Endothelial cell of umbilical vein (primary cell): ENCODE results near the gene COL6A3. TPM values are rescaled to one million over a fixed set of nuclear protein-coding genes. Genes with fewer than 3 reads are reported as not detected.

ENCODE experiments used
- BruUV-seq: library from RNA; stranded (reverse); fragments of 400-500 nt; replicated peaks from 2 replicates; lab custom pipeline; 2021; lab: Mats Ljungman, UMichigan
- CTCF ChIA-PET: fragments of 300-600, 350-600 bp; sonication (Branson Sonifier 250); formaldehyde crosslinking; loops from one replicate; lab custom pipeline; 2021; ENCODE audit warnings: antibody characterized with exemption, inconsistent platforms; lab: Charles Lee
- POLR2A ChIA-PET: fragments of 300-600, 350-600 bp; sonication (Branson Sonifier 250); formaldehyde crosslinking; loops from one replicate; lab custom pipeline; 2021; ENCODE audit warnings: antibody characterized with exemption, inconsistent platforms; lab: Charles Lee
- DNase-seq: peaks from one replicate; pipeline ENCODE4 v3.0.0-alpha.2; 2011; ENCODE audit warnings: low read depth, low spot score
- FAIRE-seq: peaks from 2 replicates; lab custom pipeline; 2011; peaks lifted over from hg19 to GRCh38; lab: Jason Lieb, UNC
- H2AFZ ChIP-seq: 2 replicates; pipeline ENCODE4 v1.6.0; 2012; ENCODE audit warnings: low read depth, low read length, control low read depth, inconsistent platforms
- H3K27ac ChIP-seq: 2 replicates; pipeline ENCODE4 v1.5.1; 2011; ENCODE audit warnings: low read depth, mild to moderate bottlenecking, control low read depth, low read length, moderate library complexity; ENCODE audit not compliant: insufficient read depth
- H3K27me3 ChIP-seq, 2 experiments: 2 replicates each; pipeline versions ENCODE4 v1.6.0 to v1.6.1; 2011; ENCODE audit warnings: low read length in 2 of 2, mixed read lengths in 1 of 2; ENCODE audit not compliant: control insufficient read depth in 2 of 2, insufficient read depth in 2 of 2
- H3K36me3 ChIP-seq, 2 experiments: 2 replicates in 1 of 2; 3 replicates in 1 of 2; pipeline ENCODE4 v1.5.1; 2011; ENCODE audit warnings: low read length in 2 of 2, mild to moderate bottlenecking in 1 of 2, moderate library complexity in 1 of 2; ENCODE audit not compliant: control insufficient read depth in 2 of 2, insufficient read depth in 2 of 2; ENCODE audit errors: extremely low read depth in 1 of 2
- H3K4me1 ChIP-seq: 3 replicates; pipeline ENCODE4 v1.5.1; 2011; ENCODE audit warnings: mild to moderate bottlenecking, low read length; ENCODE audit not compliant: control insufficient read depth, insufficient read depth; ENCODE audit errors: extremely low read depth
- H3K4me2 ChIP-seq: 2 replicates; pipeline ENCODE4 v1.6.1; 2011; ENCODE audit warnings: low read length, control low read depth, mixed read lengths; ENCODE audit not compliant: insufficient read depth
- H3K4me3 ChIP-seq, 3 experiments: fragments of 200-600 bp in 1 of 3; sonication (generic), shearing (Covaris generic) in 1 of 3; replicated peaks in 1 of 3; 2 replicates each; pipeline ENCODE4 v1.5.1; 2011 to 2016; ENCODE audit warnings: control low read depth in 3 of 3, low read length in 3 of 3, mild to moderate bottlenecking in 2 of 3, inconsistent platforms in 1 of 3, low read depth in 1 of 3, moderate library complexity in 1 of 3; ENCODE audit not compliant: insufficient read depth in 1 of 3
- H3K79me2 ChIP-seq: 2 replicates; pipeline ENCODE4 v1.6.0; 2012; ENCODE audit warnings: low read length, inconsistent platforms; ENCODE audit not compliant: control insufficient read depth, insufficient read depth
- H3K9ac ChIP-seq: replicated peaks from 2 replicates; pipeline ENCODE3; 2011; ENCODE audit warnings: low read length, control low read depth; ENCODE audit not compliant: insufficient read depth; ENCODE audit errors: extremely low read depth
- H3K9me1 ChIP-seq: replicated peaks from 3 replicates; pipeline ENCODE4 v1.6.0; 2011; ENCODE audit warnings: mild to moderate bottlenecking, low read length; ENCODE audit not compliant: control insufficient read depth, insufficient read depth; ENCODE audit errors: extremely low read depth
- H3K9me3 ChIP-seq: replicated peaks from 2 replicates; pipeline ENCODE4 v1.5.1; 2012; ENCODE audit warnings: low read length, inconsistent platforms; ENCODE audit not compliant: control insufficient read depth, insufficient read depth
- H4K20me1 ChIP-seq: replicated peaks from 2 replicates; pipeline ENCODE3; 2011; ENCODE audit warnings: mild to moderate bottlenecking, low read length; ENCODE audit not compliant: control insufficient read depth, insufficient read depth; ENCODE audit errors: extremely low read depth
- CTCF ChIP-seq, 2 donors: IDR thresholded peaks; 1 replicate in 1 of 2; 2 replicates in 1 of 2; pipeline ENCODE4 v1.5.1; 2011; ENCODE audit warnings: low read length in 2 of 2, mild to moderate bottlenecking in 2 of 2, moderate library complexity in 2 of 2, control low read depth in 1 of 2, inconsistent platforms in 1 of 2, low read depth in 1 of 2; ENCODE audit not compliant: insufficient read depth in 1 of 2; ENCODE audit errors: extremely low read depth in 1 of 2
- EZH2 ChIP-seq: IDR thresholded peaks from 2 replicates; pipeline ENCODE4 v1.6.1; 2012; ENCODE audit warnings: borderline replicate concordance, low read depth, mild to moderate bottlenecking, moderate library complexity, low read length, inconsistent platforms; ENCODE audit not compliant: severe bottlenecking
- FOS ChIP-seq: IDR thresholded peaks from 2 replicates; pipeline ENCODE4 v1.6.1; 2011; ENCODE audit warnings: mild to moderate bottlenecking, low read length, moderate library complexity, borderline replicate concordance; ENCODE audit not compliant: insufficient read depth
- GATA2 ChIP-seq: IDR thresholded peaks from 2 replicates; pipeline ENCODE4 v1.7.0; 2011; ENCODE audit warnings: low read depth, mild to moderate bottlenecking, moderate library complexity, mixed read lengths, low read length; ENCODE audit not compliant: insufficient read length, insufficient read depth
- JUN ChIP-seq: IDR thresholded peaks from 2 replicates; pipeline ENCODE4 v1.6.1; 2011; ENCODE audit warnings: borderline replicate concordance, low read depth; ENCODE audit not compliant: insufficient read length, insufficient read depth
- MAX ChIP-seq: IDR thresholded peaks from 2 replicates; pipeline ENCODE4 v1.6.1; 2011; ENCODE audit not compliant: insufficient read depth, insufficient read length
- MYC ChIP-seq: IDR thresholded peaks from one replicate; pipeline ENCODE4 v1.6.1; 2011; ENCODE audit warnings: mild to moderate bottlenecking, low read depth, low read length
- POLR2A ChIP-seq: IDR thresholded peaks from 2 replicates; pipeline ENCODE4 v1.6.1; 2012; ENCODE audit warnings: low read depth, mild to moderate bottlenecking, control low read depth, low read length
- POLR2AphosphoS5 ChIP-seq: IDR thresholded peaks from 2 replicates; pipeline ENCODE4 v1.6.1; 2012; ENCODE audit warnings: low read depth, mild to moderate bottlenecking, control low read depth, low read length, moderate library complexity; ENCODE audit not compliant: insufficient read depth
- dilution Hi-C: fragments of 300-500 bp; cut with MboI; formaldehyde crosslinking; loops from one replicate; pipeline ENCODE4 v1.15.0; 2019; ENCODE audit warnings: low sequenced_read_pairs; ENCODE audit not compliant: extremely low pct_ligation_motif_present
- intact Hi-C: fragments of 100-400 bp; cut with micrococcal nuclease; formaldehyde crosslinking; loops from one replicate; pipeline ENCODE4 v1.10.0; 2022
- polyA plus RNA-seq, 4 experiments: library from polyadenylated mRNA; depleted of rRNA in 3 of 4; stranded (reverse) in 3 of 4; unstranded in 1 of 4; fragments of >200 nt; gene quantifications; 2 replicates each; pipeline versions ENCODE4 v1.2.1 to v1.2.3, GENCODE V29; 2011 to 2012; ENCODE audit warnings: missing spikeins in 1 of 4
- total RNA-seq: library from RNA; stranded (reverse); gene quantifications from 2 replicates; pipeline ENCODE4 v1.2.3, GENCODE V29; 2021

COL6A3 gene
- total and polyA plus RNA-seq, 2 donors (not counting 3 experiments of a cell fraction or from before 2014, with no cell fraction given): 0.03 TPM; not detected in 1

GRCh38 chr2:237280939-237281338, 133.0 kb downstream of the COL6A3 start:
- DNase-seq (no peak), FAIRE-seq (no peak)
- no TSS peak for BruUV-seq
- H3K9me1 ChIP-seq: no peaks in the 10 kb centered on the region
- peaks cover 5 to 13% of the 10 kb centered on the region in 2 experiments for H3K27me3 ChIP-seq
- H3K4me1 ChIP-seq: no peaks in the 10 kb centered on the region
- H3K9ac ChIP-seq: no peak overlapping the region
- intact Hi-C loops (no loop called here), dilution Hi-C loops (no loop called here)
- H4K20me1 ChIP-seq: no peaks in the 10 kb centered on the region
- TF ChIP-seq MYC (no peak), CTCF (IDR thresholded peaks at IDR 0.05; ENCODE audit: extremely low read depth in 1 of 2, insufficient read depth in 1 of 2, low read depth in 1 of 2, low read length in 2 of 2) (no peak), POLR2AphosphoS5 (no peak), FOS (no peak), MAX (no peak), GATA2 (no peak), JUN (no peak), EZH2 (no peak), POLR2A (no peak)
- H3K4me3 ChIP-seq: no peak overlapping the region
- H3K79me2 ChIP-seq: no peaks in the 10 kb centered on the region
- no peak overlapping the region for H2AFZ ChIP-seq
- CTCF ChIA-PET: interaction anchor here (2.6 kb wide), 1 partner anchor 13 kb away, joined by 7 read pairs; no protein-coding TSS in a partner anchor
- POLR2A ChIA-PET: no interaction called here
- no peak overlapping the region for H3K4me2 ChIP-seq
- H3K27ac ChIP-seq: no peak overlapping the region
- no peaks in the 10 kb centered on the region for H3K36me3 ChIP-seq
- H3K9me3 ChIP-seq: no peaks in the 10 kb centered on the region
